NB4 (cell line): ENCODE results near the gene TPST2.

Experiments
- CTCF ChIP-seq: IDR thresholded peaks from one replicate; pipeline ENCODE4 v1.5.1; 2012; ENCODE audit warnings: low read depth, low read length
- POLR2A ChIP-seq: IDR thresholded peaks from 2 replicates; pipeline ENCODE4 v1.6.1; 2011; ENCODE audit warnings: mild to moderate bottlenecking; ENCODE audit not compliant: insufficient read length; ENCODE audit errors: extremely low read depth

GRCh38 chr22:26576026-26576680 is 13.8 kb downstream of the TPST2 start:
- no peak for TF ChIP-seq CTCF
- no peak for TF ChIP-seq POLR2A
